22Rv1 (cell line): ENCODE measurements around the gene SMC4.
A peak's percentile ranks its signal among the peaks of the same experiment; 100 is the strongest.

ENCODE experiments used
- H3K27ac ChIP-seq: fragments of 450-650 bp; 2 replicates; pipeline ENCODE4 v1.5.1; 2017
- CTCF ChIP-seq: fragments of 450-650 bp; IDR thresholded peaks from 2 replicates; pipeline ENCODE4 v1.5.1; 2017; ENCODE audit warnings: mild to moderate bottlenecking
- ZFX ChIP-seq: fragments of 450-650 bp; IDR thresholded peaks from 2 replicates; pipeline ENCODE4 v1.6.1; 2017; ENCODE audit warnings: antibody characterized with exemption, borderline replicate concordance

Gene SMC4

GRCh38 chr3:160409812-160410610 is 10.6 kb downstream of the SMC4 start:
- TF ChIP-seq CTCF (no peak), ZFX (no peak)
- no peak overlapping the region for H3K27ac ChIP-seq

GRCh38 chr3:160412477-160412876 is 13.0 kb downstream of the SMC4 start:
- TF ChIP-seq CTCF (no peak), ZFX (no peak)
- no peak overlapping the region; the same call in 1 of the 2 replicates for H3K27ac ChIP-seq

- no peak overlapping the region for H3K27ac ChIP-seq
- TF ChIP-seq CTCF (peak; percentile 83), ZFX (no peak)
Measured at GRCh38 chr3:160413613-160414248, 14.3 kb downstream of the SMC4 start.

GRCh38 chr3:160417311-160417710 is 17.9 kb downstream of the SMC4 start:
- TF ChIP-seq ZFX, result no peak
- no peak for TF ChIP-seq CTCF
- no peak overlapping the region for H3K27ac ChIP-seq

- TF ChIP-seq ZFX, result no peak
- TF ChIP-seq CTCF, result no peak
Measured at GRCh38 chr3:160427832-160428424, 28.5 kb downstream of the SMC4 start.

GRCh38 chr3:160434071-160434470 is 34.6 kb downstream of the SMC4 start:
- TF ChIP-seq CTCF (no peak), ZFX (no peak)
- H3K27ac ChIP-seq, result peak overlapping the region; percentile 16; the same call in 1 of the 2 replicates

More at GRCh38 chr3:160427832-160428424, 28.5 kb downstream of the SMC4 start:
- H3K27ac ChIP-seq, result no peak overlapping the region
